Peyer's patch (tissue), 4 donors: ENCODE results near the gene NFIX.

Source experiments
- POLR2A ChIP-seq, 2 donors: fragments of 450-650 bp; IDR thresholded peaks; one replicate each; pipeline ENCODE4 v1.5.1; 2017; ENCODE audit warnings: antibody characterized with exemption in 2 of 2, mild to moderate bottlenecking in 2 of 2, moderate library complexity in 2 of 2
- TF ChIP-seq, protein P1 (sequence below), 6 experiments: fragments of 450-650 bp in 4 of 6; fragments of 200-600 bp in 2 of 6; sonication (generic) in 1 of 6; IDR thresholded peaks; one replicate each; pipeline ENCODE4 v1.5.1; 2017 to 2019; ENCODE audit warnings: antibody characterized with exemption in 6 of 6, mild to moderate bottlenecking in 3 of 6, moderate library complexity in 1 of 6

DNA sequence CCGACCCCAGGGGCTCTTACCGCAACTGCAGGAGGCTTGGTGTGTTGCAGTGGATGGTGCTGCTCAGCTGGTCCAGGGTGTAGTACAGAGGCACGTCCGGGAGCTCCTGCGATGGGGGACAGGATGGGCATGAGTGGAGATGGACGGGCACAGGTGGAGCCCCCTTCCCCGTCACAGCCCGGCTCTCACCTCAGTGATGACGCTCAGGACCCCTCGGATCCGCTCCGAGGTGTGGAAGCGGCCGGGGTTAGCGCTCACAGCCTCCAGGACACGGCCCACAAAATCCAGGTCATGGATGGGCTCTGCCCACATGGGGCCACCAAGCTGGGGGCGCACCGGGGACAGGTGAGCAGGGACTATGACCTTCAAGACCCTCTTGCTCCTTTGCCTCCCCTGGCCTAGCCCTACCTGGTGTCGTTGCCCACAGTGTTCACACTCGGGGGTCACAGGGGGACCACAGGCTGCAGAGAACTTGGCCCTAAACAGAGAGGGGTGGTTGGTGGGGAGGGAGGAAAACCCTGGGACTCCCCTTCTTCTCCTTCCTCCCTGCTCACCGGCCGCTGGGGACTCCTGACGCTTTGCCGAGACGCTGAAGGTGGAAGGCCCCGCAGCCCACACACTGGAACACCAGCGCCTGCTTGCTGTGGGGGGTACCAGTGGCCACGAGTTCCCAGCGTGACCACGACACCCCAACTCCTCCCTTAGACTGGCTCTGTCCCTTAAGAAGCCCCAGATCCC lies 114.3 kb downstream of the NFIX start:
- TF ChIP-seq, protein P1, sequence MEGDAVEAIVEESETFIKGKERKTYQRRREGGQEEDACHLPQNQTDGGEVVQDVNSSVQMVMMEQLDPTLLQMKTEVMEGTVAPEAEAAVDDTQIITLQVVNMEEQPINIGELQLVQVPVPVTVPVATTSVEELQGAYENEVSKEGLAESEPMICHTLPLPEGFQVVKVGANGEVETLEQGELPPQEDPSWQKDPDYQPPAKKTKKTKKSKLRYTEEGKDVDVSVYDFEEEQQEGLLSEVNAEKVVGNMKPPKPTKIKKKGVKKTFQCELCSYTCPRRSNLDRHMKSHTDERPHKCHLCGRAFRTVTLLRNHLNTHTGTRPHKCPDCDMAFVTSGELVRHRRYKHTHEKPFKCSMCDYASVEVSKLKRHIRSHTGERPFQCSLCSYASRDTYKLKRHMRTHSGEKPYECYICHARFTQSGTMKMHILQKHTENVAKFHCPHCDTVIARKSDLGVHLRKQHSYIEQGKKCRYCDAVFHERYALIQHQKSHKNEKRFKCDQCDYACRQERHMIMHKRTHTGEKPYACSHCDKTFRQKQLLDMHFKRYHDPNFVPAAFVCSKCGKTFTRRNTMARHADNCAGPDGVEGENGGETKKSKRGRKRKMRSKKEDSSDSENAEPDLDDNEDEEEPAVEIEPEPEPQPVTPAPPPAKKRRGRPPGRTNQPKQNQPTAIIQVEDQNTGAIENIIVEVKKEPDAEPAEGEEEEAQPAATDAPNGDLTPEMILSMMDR (IDR thresholded peaks at IDR 0.05) = no peak
- TF ChIP-seq POLR2A (IDR thresholded peaks at IDR 0.05) = no peak
